GM23248 (cell line): ENCODE results near the gene GLYATL3. TPM values are rescaled to one million over a fixed set of nuclear protein-coding genes. Genes with fewer than 3 reads are reported as not detected.
A peak's percentile ranks its signal among the peaks of the same experiment; 100 is the strongest.

ENCODE experiments used
- DNase-seq: peaks from one replicate; pipeline ENCODE4 v3.0.0-alpha.2; 2015
- H2AFZ ChIP-seq: fragments of 200-600 bp; sonication (generic); 2 replicates; pipeline ENCODE4 v1.6.1; 2016; ENCODE audit warnings: antibody characterized with exemption
- H3F3A ChIP-seq: fragments of 200-600 bp; sonication (generic); 2 replicates; pipeline ENCODE4 v1.6.1; 2016; ENCODE audit warnings: mild to moderate bottlenecking, antibody characterized with exemption, mixed run types; ENCODE audit not compliant: insufficient read depth
- H3K27ac ChIP-seq: fragments of 200-600 bp; sonication (generic); 2 replicates; pipeline ENCODE4 v1.5.1; 2016; ENCODE audit warnings: mild to moderate bottlenecking
- H3K27me3 ChIP-seq: fragments of 200-600 bp; sonication (generic); replicated peaks from 2 replicates; pipeline ENCODE4 v1.6.1; 2016; ENCODE audit warnings: mild to moderate bottlenecking; ENCODE audit not compliant: insufficient read depth
- H3K36me3 ChIP-seq: fragments of 200-600 bp; sonication (generic); 2 replicates; pipeline ENCODE4 v1.6.1; 2016; ENCODE audit warnings: low read depth, mild to moderate bottlenecking
- H3K4me1 ChIP-seq: fragments of 200-600 bp; sonication (generic); 2 replicates; pipeline ENCODE4 v1.6.1; 2016; ENCODE audit warnings: mild to moderate bottlenecking; ENCODE audit not compliant: insufficient read depth
- H3K4me2 ChIP-seq: fragments of 200-600 bp; sonication (generic); one replicate; pipeline ENCODE4 v1.6.1; 2016; ENCODE audit warnings: mild to moderate bottlenecking; ENCODE audit not compliant: unreplicated experiment
- H3K4me3 ChIP-seq: fragments of 200-600 bp; sonication (generic); 2 replicates; pipeline ENCODE4 v1.5.1; 2016; ENCODE audit warnings: mild to moderate bottlenecking
- H3K79me2 ChIP-seq: fragments of 200-600 bp; sonication (generic); 2 replicates; pipeline ENCODE4 v1.6.1; 2016; ENCODE audit warnings: mild to moderate bottlenecking; ENCODE audit not compliant: insufficient read depth
- H3K9ac ChIP-seq: fragments of 200-600 bp; sonication (generic); 2 replicates; pipeline ENCODE4 v1.6.1; 2016; ENCODE audit warnings: mild to moderate bottlenecking
- H3K9me2 ChIP-seq: fragments of 200-600 bp; sonication (generic); 2 replicates; pipeline ENCODE4 v1.6.1; 2016; ENCODE audit warnings: mixed run types, mild to moderate bottlenecking, moderate library complexity; ENCODE audit not compliant: insufficient read depth
- H3K9me3 ChIP-seq: fragments of 200-600 bp; sonication (generic); one replicate; pipeline ENCODE4 v1.6.1; 2017; ENCODE audit warnings: low read depth
- H4K20me1 ChIP-seq: fragments of 200-600 bp; sonication (generic); 2 replicates; pipeline ENCODE4 v1.6.0; 2016; ENCODE audit not compliant: insufficient read depth
- EZH2 ChIP-seq: fragments of 200-600 bp; sonication (generic); IDR thresholded peaks from 2 replicates; pipeline ENCODE4 v1.6.1; 2018; ENCODE audit warnings: antibody characterized with exemption, mild to moderate bottlenecking; ENCODE audit not compliant: insufficient read depth, poor library complexity, severe bottlenecking
- EZH2phosphoT487 ChIP-seq: fragments of 200-600 bp; sonication (generic); IDR thresholded peaks from 2 replicates; pipeline ENCODE4 v1.6.1; 2018; ENCODE audit warnings: antibody characterized with exemption, moderate library complexity, mild to moderate bottlenecking, low read depth; ENCODE audit not compliant: insufficient read depth
- WGBS, 2 experiments: methylation state at CpG; one replicate each; pipeline ENCODE4 v1.1.6; 2015 to 2017; ENCODE audit warnings: low lambda C conversion rate in 2 of 2, low coverage in 1 of 2; ENCODE audit errors: missing lambda C conversion rate in 2 of 2; 5-methylcytosine and 5-hydroxymethylcytosine counted together
- in situ Hi-C: fragments of 300-500 bp; cut with MboI; formaldehyde crosslinking; loops from 2 replicates; pipeline ENCODE4 v1.15.0; 2020
- polyA plus RNA-seq: library from polyadenylated mRNA; unstranded; fragments of >200 nt; fragmentation: Nextera tagmentation; extraction: Ambion mirVana; gene quantifications from 2 replicates; pipeline ENCODE4 v1.2.1, GENCODE V29; 2016
- total RNA-seq: library from RNA; depleted of rRNA; stranded (reverse); fragments of >200 nt; shearing (Covaris generic); gene quantifications from 2 replicates; pipeline ENCODE4 v1.2.3, GENCODE V29; 2014

Gene GLYATL3
- total and polyA plus RNA-seq, 2 experiments from 2014 or later, result not detected

DNA sequence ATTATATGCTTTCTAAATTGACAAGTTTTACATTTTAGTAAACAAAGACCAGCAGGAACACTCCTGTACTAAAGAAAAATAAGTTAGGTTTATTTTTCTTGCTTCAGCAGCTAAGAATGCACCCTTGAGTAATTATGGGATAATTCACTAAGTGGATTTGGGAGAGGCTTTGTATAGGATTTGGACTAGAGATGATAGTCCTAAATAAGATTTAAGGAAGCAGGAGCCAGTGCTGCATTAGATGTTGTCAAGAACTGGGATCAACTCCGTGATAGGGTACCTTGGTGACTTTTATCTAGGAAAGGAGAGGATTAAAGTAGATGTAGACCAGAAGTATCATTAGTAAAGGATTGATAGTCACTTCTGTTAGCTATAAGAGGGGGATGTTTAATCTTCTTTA lies 46.6 kb downstream of the GLYATL3 start:
- in situ Hi-C loops, result no loop called here
- H3K4me1 ChIP-seq, result peaks cover 11% of the 10 kb centered on the region
- 53 to 70% methylated on average over 1 of the region's 1 CpG for WGBS, 2 experiments

GRCh38 chr6:49548613-49549304 lies 49.0 kb downstream of the GLYATL3 start:
- in situ Hi-C loops, result no loop called here
- Histone ChIP-seq H3K27ac (no peak overlapping the region), H3K9me2 (no peaks in the 10 kb centered on the region), H3K4me2 (no peak overlapping the region), H3K27me3 (peaks cover 51% of the 10 kb centered on the region), H3F3A (peaks cover 17% of the 10 kb centered on the region; the same call in 1 of the 2 replicates), H3K4me3 (no peak overlapping the region), H3K9me3 (no peaks in the 10 kb centered on the region), H3K36me3 (no peaks in the 10 kb centered on the region), H4K20me1 (no peaks in the 10 kb centered on the region), H3K9ac (no peak overlapping the region), H2AFZ (no peak overlapping the region), H3K4me1 (peaks cover 16% of the 10 kb centered on the region; the same call in 1 of the 2 replicates), H3K79me2 (no peaks in the 10 kb centered on the region)
- DNase-seq, result no peak
- TF ChIP-seq EZH2 (no peak), EZH2phosphoT487 (no peak)
- 68 to 70% methylated on average over 5 of the region's 5 CpGs for whole genome bisulfite sequencing, 2 experiments

More for the DNA sequence above, 46.6 kb downstream of the GLYATL3 start:
- Histone ChIP-seq H3K27me3 (peaks cover 36% of the 10 kb centered on the region), H3K79me2 (no peaks in the 10 kb centered on the region), H3K36me3 (no peaks in the 10 kb centered on the region), H2AFZ (no peak overlapping the region), H3F3A (peaks cover 12% of the 10 kb centered on the region), H4K20me1 (no peaks in the 10 kb centered on the region), H3K9me2 (no peaks in the 10 kb centered on the region), H3K27ac (no peak overlapping the region), H3K4me3 (no peak overlapping the region), H3K4me2 (no peak overlapping the region), H3K9ac (no peak overlapping the region), H3K9me3 (no peaks in the 10 kb centered on the region)
- TF ChIP-seq EZH2phosphoT487, result no peak
- TF ChIP-seq EZH2, result no peak
- no peak for DNase-seq

DNA sequence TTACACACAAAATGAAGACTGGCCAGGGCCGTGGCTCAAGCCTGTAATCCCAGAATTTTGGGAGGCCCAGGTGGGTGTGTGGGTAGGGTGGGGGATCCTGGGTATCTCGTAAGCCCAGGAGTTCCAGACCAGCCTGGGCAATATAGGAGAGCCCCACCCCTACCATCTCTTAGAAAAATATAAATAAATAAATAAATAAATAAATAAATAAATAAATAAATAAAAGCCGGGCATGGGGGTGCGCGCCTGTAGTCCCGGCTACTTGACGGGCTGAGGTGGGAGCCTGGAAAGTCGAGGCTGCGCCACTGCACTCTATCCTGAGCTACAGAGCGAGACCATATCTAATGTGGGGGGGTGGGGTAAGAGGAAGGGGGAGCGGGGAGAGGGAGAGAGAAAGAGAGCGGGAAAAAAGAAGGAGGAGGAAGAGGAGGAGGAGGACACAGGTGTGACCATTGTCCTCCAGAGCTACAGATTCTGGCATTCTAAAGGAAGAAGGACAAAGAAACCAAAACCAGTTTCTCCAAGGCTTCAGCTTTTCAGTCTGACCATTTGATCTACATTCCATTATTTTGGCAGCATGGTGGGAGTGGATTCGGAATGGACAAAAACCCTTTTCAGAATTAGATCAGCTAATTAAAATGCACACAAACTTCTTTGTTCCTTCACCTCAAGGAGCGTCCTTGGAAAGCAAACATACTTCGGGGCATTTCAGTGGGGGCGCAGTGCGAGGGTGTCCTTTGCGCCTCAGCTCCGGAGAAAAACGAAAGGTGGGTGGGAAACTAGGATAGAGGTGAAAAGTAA lies 50.2 kb downstream of the GLYATL3 start:
- no peaks in the 10 kb centered on the region for H4K20me1 ChIP-seq
- H3K79me2 ChIP-seq, result no peaks in the 10 kb centered on the region
- H3K9me3 ChIP-seq, result no peaks in the 10 kb centered on the region
- in situ Hi-C loops, result no loop called here
- H3K4me3 ChIP-seq, result no peak overlapping the region
- peaks cover 21% of the 10 kb centered on the region; the same call in 1 of the 2 replicates for H3F3A ChIP-seq
- peak overlapping the region; percentile 40; the same call in 1 of the 2 replicates for H2AFZ ChIP-seq
- H3K9ac ChIP-seq, result no peak overlapping the region
- WGBS, 2 experiments, result 35 to 42% methylated on average over 19 to 20 of the region's 20 CpGs
- H3K36me3 ChIP-seq, result no peaks in the 10 kb centered on the region
- H3K27me3 ChIP-seq, result peaks cover 51% of the 10 kb centered on the region
- TF ChIP-seq EZH2phosphoT487 (peak; percentile 78; the same call in 1 of the 2 replicates), EZH2 (peak; percentile 93)
- H3K27ac ChIP-seq, result no peak overlapping the region
- H3K4me1 ChIP-seq, result peaks cover 16% of the 10 kb centered on the region; the same call in 1 of the 2 replicates
- H3K9me2 ChIP-seq, result no peaks in the 10 kb centered on the region
- DNase-seq, result peak; percentile 4
- H3K4me2 ChIP-seq, result no peak overlapping the region

GRCh38 chr6:49550492-49551077 lies 50.9 kb downstream of the GLYATL3 start, which contains the start of gene C6orf141:
C6orf141 (plus strand) TSS chr6:49550668; CDS start chr6:49550793, 125 bp downstream.
- DNase-seq, result peak; percentile 12
- in situ Hi-C loops, result no loop called here
- WGBS, 2 experiments, result 3 to 4% methylated on average over 34 to 42 of the region's 42 CpGs

More at GRCh38 chr6:49550492-49551077, 50.9 kb downstream of the GLYATL3 start, which contains the start of gene C6orf141:
- Histone ChIP-seq H3K27me3 (peaks cover 51% of the 10 kb centered on the region), H3K36me3 (no peaks in the 10 kb centered on the region), H3K9ac (no peak within 1 kb of the TSS), H3K27ac (no peak within 1 kb of the TSS), H3K4me2 (peak within 1 kb of the TSS; percentile 67), H2AFZ (peak within 1 kb of the TSS; percentile 40; the same call in 1 of the 2 replicates), H4K20me1 (no peaks in the 10 kb centered on the region), H3K79me2 (no peaks in the 10 kb centered on the region), H3K4me1 (peaks cover 16% of the 10 kb centered on the region; the same call in 1 of the 2 replicates), H3K4me3 (peak within 1 kb of the TSS; percentile 42), H3K9me3 (no peaks in the 10 kb centered on the region), H3F3A (peaks cover 21% of the 10 kb centered on the region; the same call in 1 of the 2 replicates), H3K9me2 (no peaks in the 10 kb centered on the region)
- peak; percentile 91 for TF ChIP-seq EZH2
- TF ChIP-seq EZH2phosphoT487, result no peak
